Neural cell (in vitro differentiated cells): ENCODE data around the gene LYPLA2.
"Not testable (repeated sequence)": the region's sequence is repeated elsewhere in the genome, so short reads cannot be mapped to it uniquely, and the experiment has no call there.

Experiments
- CTCF ChIP-seq: fragments of 450-650 bp; IDR thresholded peaks from 2 replicates; pipeline ENCODE4 v1.5.1; 2014; ENCODE audit warnings: antibody characterized with exemption, mild to moderate bottlenecking, moderate library complexity; ENCODE audit not compliant: poor library complexity, severe bottlenecking
- EP300 ChIP-seq: fragments of 450-650 bp; conservative IDR thresholded peaks from 2 replicates; pipeline ENCODE4 v1.6.1; 2014; ENCODE audit warnings: antibody characterized with exemption, mild to moderate bottlenecking, moderate library complexity; ENCODE audit not compliant: poor library complexity, severe bottlenecking
- EZH2 ChIP-seq: fragments of 200-600, 300-800 bp; shearing (Covaris generic), sonication (generic); IDR thresholded peaks from 2 replicates; pipeline ENCODE4 v1.6.1; 2014; ENCODE audit warnings: antibody characterized with exemption, low read length, borderline replicate concordance, mild to moderate bottlenecking; ENCODE audit not compliant: insufficient read depth, poor library complexity, severe bottlenecking
- RAD21 ChIP-seq: fragments of 450-650 bp; conservative IDR thresholded peaks from 2 replicates; pipeline ENCODE4 v1.6.1; 2014; ENCODE audit warnings: antibody characterized with exemption, mild to moderate bottlenecking, moderate library complexity

- TF ChIP-seq EZH2, EP300, CTCF, RAD21: not testable (repeated sequence)
Measured at GRCh38 chr1:23783141-23783540, 7.8 kb upstream of the LYPLA2 start.
